NCI-H187 treated with DMSO at 0.1 percent for 48 hours (cell line): Measurements from ENCODE around the gene COMT.

ENCODE experiments used
- DNase-seq: peaks from one replicate; lab custom pipeline; 2025; lab: John Stamatoyannopoulos, UW

The COMT gene

GRCh38 chr22:19970031-19970478 is 28.5 kb downstream of the COMT start:
- no peak for DNase-seq

GRCh38 chr22:19970479-19971275 is 29.1 kb downstream of the COMT start:
- DNase-seq, result no peak

- no peak for DNase-seq
Measured at GRCh38 chr22:19971276-19972124, 29.9 kb downstream of the COMT start.

- no peak for DNase-seq
Measured at GRCh38 chr22:19972251-19972650, 30.7 kb downstream of the COMT start.

DNA sequence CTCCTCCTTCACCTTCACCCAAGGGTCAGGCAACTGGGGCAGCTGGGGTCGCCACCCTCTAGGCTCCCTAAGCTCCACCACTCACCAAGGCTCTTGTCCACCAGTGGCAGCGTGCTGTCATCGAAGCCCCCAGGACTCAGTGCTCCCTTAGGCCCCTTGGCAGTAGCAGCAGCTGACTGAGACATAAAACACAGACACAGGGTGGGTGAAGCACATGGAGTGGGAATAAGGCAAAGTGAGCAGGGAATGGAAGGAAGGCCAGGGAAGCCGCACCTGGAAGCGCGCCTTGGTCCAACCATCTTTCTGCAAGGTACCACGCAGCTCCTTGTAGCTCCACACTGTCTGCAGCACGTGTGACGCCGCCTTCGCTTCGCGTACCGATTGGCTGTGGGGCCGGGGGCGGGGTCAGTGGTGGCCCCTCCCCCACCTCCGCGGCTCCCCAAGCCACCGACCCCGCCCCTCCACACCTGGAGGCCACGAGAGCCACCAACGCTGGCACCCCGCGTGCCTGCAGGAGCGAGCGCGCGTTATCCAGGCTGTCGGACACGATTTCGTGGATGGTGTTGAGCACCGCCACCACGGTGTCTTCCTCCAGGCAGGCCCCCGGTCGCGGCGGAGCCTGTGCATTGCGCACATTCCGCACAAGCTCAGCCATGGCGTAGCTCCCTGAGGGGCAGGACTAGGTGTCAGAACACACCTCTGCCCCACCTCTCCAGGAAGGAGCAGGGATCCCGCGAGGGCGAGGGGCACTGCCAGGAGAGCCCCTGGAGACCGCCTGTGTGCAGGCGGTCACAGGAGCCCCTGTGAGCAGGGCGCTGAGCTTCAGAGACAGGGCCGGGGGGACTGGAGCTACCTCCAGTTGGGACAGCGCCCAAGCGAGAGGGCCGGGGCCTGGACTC is 31.3 kb downstream of the COMT start:
- DNase-seq, result no peak

GRCh38 chr22:19973551-19974267 is 32.1 kb downstream of the COMT start:
- DNase-seq, result no peak

DNA sequence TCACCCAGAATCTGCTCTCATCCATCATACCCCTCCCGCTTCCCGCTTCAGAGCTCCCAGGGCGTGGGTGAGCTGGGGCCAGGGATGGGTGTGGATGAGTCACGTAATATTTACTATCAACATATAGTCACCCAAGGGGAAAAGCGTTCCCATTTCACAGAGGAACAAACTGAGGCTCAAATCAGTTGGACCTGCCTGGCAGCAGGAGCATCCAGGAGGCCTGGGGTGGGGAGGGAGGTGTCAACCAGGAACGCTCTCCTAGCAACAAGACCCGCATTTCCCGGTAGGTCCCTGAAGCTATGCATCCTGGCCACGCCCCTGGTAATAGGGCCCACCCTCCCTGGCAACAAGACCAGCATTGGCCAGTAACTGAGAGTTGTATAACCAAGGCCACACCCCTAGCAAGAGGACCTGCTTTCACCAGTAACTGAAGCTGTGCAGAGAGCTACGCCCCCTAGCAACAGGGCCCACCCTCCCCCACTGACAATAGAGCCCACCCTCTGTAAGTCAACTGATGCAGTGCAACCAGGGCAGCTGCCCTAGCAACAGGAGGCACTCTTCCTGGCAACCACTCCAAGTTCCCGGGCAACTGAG is 32.8 kb downstream of the COMT start:
- DNase-seq, result peak; percentile 53

GRCh38 chr22:19974935-19975706 is 33.5 kb downstream of the COMT start:
- no peak for DNase-seq

GRCh38 chr22:19975707-19976035 is 34.1 kb downstream of the COMT start:
- DNase-seq, result no peak

GRCh38 chr22:19976671-19977070 is 35.1 kb downstream of the COMT start:
- no peak for DNase-seq

DNA sequence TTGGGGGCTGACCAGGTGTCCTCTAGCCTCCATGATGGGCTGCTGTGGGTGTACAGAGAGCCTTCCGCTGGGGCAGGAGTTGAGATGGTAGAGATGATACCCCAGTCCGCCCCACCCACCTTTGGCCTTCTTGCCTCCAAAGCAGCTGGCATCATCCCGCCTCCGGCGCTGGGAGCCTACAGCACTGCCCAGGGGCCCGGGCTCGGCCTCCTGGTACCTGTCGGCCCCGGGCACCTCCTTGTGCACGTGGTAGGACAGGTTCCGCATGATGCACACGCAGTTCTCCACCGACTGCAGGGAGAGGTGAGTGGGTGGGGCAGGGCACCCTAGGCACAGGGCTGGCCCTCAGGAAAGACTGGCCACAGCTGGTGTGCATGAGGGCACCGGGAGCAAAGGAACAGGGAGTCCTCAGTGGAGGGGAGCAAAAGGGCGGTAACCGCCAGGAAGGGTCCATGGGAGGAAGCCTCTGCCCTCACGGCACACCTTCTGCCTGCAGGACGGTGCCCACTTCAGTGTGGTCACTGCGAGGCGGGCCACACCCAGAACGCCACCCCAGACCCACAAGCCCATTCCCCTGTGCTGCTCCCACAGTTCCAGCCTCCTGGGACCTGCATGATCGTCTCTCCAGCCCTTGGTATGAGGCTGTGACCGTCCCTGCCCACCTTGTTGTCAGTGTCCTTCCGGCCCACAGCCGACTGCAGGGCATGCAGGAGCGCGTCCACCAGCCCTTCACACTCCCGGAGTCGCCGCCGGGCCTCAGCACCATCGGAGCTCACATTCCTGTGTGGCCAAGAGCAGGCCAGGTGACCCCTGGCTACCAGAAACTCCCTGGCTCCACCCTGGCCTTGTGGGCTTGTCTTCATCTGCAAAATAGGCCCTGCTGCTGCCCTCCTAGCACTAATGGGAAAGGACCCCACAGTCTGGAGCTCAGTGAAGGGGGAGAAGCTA is 36.0 kb downstream of the COMT start:
- no peak for DNase-seq

DNA sequence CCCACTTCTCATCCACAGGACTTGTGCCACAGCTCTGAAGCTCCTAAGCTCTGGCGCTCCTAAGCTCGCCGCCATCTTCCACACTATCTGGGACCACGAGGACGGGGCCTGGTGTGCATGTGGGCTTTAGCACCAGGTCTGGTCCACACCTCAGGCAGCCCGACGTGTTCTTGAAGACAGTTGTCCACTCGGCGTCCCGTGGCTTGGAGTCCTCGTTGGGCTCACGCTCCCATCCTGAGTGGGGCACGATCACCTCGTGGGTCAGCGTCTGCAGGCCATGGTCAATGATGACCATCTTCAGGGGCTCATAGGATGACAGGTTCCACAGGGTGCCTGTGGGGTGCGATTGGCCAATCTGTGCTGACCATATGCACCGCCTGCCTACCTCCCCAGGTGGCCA is 37.2 kb downstream of the COMT start:
- DNase-seq, result no peak

GRCh38 chr22:19979712-19980493 is 38.3 kb downstream of the COMT start:
- no peak for DNase-seq

DNA sequence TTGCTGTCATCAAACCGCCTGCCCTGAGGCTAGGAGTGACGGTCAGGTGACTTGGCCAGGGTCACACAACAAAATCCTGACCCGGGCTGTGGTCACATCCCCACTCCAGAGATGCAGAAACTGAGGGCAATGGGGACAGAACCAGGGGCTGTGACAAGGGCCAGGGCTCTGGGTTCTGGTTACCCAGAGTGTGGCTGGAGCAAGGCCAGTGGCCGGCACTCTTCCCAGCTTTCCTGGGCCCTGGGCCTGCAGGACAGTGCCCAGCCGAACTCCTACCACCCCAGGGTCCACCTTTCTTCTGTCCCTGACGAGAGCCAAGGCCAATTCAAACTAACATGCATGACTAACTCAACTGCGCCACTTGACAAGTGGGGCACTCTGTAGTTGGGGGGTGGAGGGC is 39.2 kb downstream of the COMT start:
- DNase-seq, result no peak

GRCh38 chr22:19981171-19981960 is 39.8 kb downstream of the COMT start:
- DNase-seq, result no peak

DNA sequence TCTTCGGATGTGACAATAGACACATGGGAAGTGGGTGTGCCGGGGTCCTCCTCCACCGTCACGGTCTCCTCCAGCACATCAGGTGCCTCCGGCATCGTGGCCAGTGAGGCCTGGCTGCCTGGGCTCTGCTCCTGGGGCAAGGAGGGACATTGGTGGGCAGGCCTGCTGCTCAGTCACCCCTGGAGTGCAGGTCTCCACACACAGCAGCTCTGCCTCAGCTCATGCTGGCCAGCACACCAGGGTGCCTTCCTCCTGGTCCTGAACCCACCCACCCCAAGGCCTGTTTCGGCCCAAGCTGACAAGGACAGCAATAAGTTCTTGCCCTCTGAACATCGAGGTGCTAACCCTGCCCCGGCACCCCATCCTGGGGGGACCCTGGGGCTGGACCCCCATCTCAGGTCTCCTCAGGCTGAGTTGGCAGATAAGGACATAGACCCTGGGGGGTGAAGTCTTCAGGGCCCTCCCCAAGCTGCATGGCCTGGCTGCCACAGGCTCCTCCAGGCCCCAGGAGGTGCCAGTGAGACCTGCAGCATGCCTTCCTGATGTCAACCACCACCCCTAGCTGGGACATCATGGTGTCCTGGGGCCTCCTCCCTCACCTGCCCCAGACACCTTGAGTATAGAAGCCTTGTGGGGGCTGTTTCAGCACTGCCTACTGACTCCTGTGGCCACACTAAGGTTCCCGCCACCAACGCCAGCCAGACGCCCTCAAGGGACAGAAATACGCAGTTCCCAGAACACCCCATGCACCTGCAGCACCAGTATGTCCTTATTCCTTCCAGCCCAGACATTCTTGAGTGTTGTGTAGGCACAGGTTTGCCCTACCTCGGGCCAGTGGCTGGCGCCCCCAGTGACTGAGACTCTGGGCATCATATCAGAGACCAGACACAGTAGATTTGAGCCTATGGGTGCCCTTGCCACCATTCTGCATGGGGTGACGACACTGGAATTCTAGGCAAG is 40.7 kb downstream of the COMT start:
- no peak for DNase-seq
